ENCODE results near the gene SRRT.
A peak's percentile ranks its signal among the peaks of the same experiment; 100 is the strongest.

The SRRT gene

DNA sequence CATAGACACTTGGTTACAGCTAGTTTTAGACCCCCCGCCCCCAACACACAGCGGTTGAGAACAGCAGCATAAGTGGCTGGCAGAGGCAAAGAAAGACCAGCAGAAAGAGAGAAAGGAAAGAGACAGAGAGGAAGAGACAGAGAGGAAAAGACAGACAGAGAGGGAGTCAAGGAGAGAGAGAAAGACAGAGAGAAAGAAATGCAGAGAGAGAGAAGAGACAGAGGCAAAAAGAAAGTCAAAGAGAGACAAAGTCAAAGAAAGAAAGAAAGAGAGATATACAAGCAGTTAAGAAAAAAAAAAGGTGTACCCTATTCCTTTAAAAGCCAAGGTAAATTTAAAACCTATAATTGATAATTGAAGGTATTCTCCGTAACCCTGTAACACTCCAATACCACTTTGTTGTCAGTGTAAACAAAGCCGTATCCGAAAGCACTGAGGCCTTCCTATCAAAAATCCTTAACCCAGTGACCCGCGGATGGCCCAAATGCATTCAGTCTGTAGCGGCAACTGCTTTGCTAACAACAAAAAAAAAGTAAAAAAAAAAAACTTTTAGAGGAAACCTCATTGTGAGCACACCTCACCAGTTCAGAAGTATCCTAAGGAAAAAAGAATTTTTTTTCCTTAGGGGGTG, 34.3 kb upstream of the SRRT start:
- Histone ChIP-seq H3K4me2 (ENCODE audit: low read depth, low read length, poor library complexity, severe bottlenecking) (no peak overlapping the region), H3F3A (ENCODE audit: low read depth) (no peaks in the 10 kb centered on the region), H3K36me3 (ENCODE audit: insufficient read depth, low read length) (no peaks in the 10 kb centered on the region), H2AFZ (ENCODE audit: low read length) (no peak overlapping the region), H3K9me3 (ENCODE audit: insufficient read depth, low read depth, low read length) (no peaks in the 10 kb centered on the region), H3K9ac (ENCODE audit: low read depth, low read length, poor library complexity, severe bottlenecking) (no peak overlapping the region), H4K20me1 (ENCODE audit: insufficient read depth, low read length, poor library complexity, severe bottlenecking) (no peaks in the 10 kb centered on the region), H3K9me2 (replicated peaks; ENCODE audit: low read depth, low read length) (no peaks in the 10 kb centered on the region), H3K4me1 (ENCODE audit: insufficient read depth, low read length, poor library complexity, severe bottlenecking) (no peaks in the 10 kb centered on the region), H3K4me3 (ENCODE audit: low read length, poor library complexity, severe bottlenecking) (no peak overlapping the region), H3K79me2 (ENCODE audit: insufficient read depth, low read length) (no peaks in the 10 kb centered on the region), H3K27me3 (ENCODE audit: insufficient read depth, low read length, poor library complexity, severe bottlenecking) (no peaks in the 10 kb centered on the region)
- TF ChIP-seq EZH2phosphoT487 (IDR thresholded peaks at IDR 0.05; ENCODE audit: borderline replicate concordance) (no peak), CTCF (conservative IDR thresholded peaks at IDR 0.05; ENCODE audit: low read length) (no peak)

DNA sequence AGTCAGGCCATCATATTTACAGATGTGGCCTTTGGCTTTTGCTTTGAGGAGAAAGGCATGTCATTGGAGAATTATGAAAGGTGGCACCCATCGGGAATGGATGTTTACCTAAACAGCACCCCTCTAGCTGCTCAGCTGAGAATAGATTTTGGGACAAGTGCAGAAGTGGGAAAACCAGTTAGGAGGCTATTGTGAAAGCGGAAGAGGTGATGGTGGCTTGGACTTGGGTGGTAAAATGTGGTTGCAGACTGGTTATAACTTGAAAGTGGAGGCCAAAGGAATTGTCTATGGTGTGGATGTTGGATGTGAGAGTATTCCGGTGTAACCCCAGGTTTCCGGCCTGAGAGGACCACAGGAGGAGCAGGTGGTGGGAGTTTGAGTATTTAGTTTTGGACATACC, 27.5 kb upstream of the SRRT start:
- H2AFZ ChIP-seq (ENCODE audit: low read length) = no peak overlapping the region
- no peaks in the 10 kb centered on the region for H3K9me2 ChIP-seq (replicated peaks; ENCODE audit: low read depth, low read length)
- H3K4me3 ChIP-seq (ENCODE audit: low read length, poor library complexity, severe bottlenecking) = no peak overlapping the region
- no peaks in the 10 kb centered on the region for H4K20me1 ChIP-seq (ENCODE audit: insufficient read depth, low read length, poor library complexity, severe bottlenecking)
- no peaks in the 10 kb centered on the region for H3K9me3 ChIP-seq (ENCODE audit: insufficient read depth, low read depth, low read length)
- H3K79me2 ChIP-seq (ENCODE audit: insufficient read depth, low read length) = no peaks in the 10 kb centered on the region
- no peaks in the 10 kb centered on the region for H3K27me3 ChIP-seq (ENCODE audit: insufficient read depth, low read length, poor library complexity, severe bottlenecking)
- TF ChIP-seq EZH2phosphoT487 (IDR thresholded peaks at IDR 0.05; ENCODE audit: borderline replicate concordance) = no peak
- TF ChIP-seq CTCF (conservative IDR thresholded peaks at IDR 0.05; ENCODE audit: low read length) = no peak
- H3K9ac ChIP-seq (ENCODE audit: low read depth, low read length, poor library complexity, severe bottlenecking) = no peak overlapping the region
- H3K4me1 ChIP-seq (ENCODE audit: insufficient read depth, low read length, poor library complexity, severe bottlenecking) = peaks cover 3% of the 10 kb centered on the region
- no peaks in the 10 kb centered on the region for H3K36me3 ChIP-seq (ENCODE audit: insufficient read depth, low read length)
- H3F3A ChIP-seq (ENCODE audit: low read depth) = no peaks in the 10 kb centered on the region
- no peak overlapping the region for H3K4me2 ChIP-seq (ENCODE audit: low read depth, low read length, poor library complexity, severe bottlenecking)

GRCh38 chr7:100852048-100852872, 22.6 kb upstream of the SRRT start, which contains the start of gene SLC12A9:
SLC12A9 (plus strand) TSS chr7:100852713; CDS start chr7:100854198, 1,485 bp downstream.
- peak within 1 kb of the TSS; percentile 95 for H3K4me2 ChIP-seq (ENCODE audit: low read depth, low read length, poor library complexity, severe bottlenecking)
- H3K79me2 ChIP-seq (ENCODE audit: insufficient read depth, low read length) = peaks cover 11% of the 10 kb centered on the region; the same call in 1 of the 2 replicates
- no peaks in the 10 kb centered on the region for H4K20me1 ChIP-seq (ENCODE audit: insufficient read depth, low read length, poor library complexity, severe bottlenecking)
- H3K9ac ChIP-seq (ENCODE audit: low read depth, low read length, poor library complexity, severe bottlenecking) = peak within 1 kb of the TSS; percentile 81
- no peaks in the 10 kb centered on the region for H3F3A ChIP-seq (ENCODE audit: low read depth)
- H3K4me3 ChIP-seq (ENCODE audit: low read length, poor library complexity, severe bottlenecking) = peak within 1 kb of the TSS; percentile 96
- no peaks in the 10 kb centered on the region for H3K9me2 ChIP-seq (replicated peaks; ENCODE audit: low read depth, low read length)
- no peaks in the 10 kb centered on the region for H3K27me3 ChIP-seq (ENCODE audit: insufficient read depth, low read length, poor library complexity, severe bottlenecking)
- H3K36me3 ChIP-seq (ENCODE audit: insufficient read depth, low read length) = no peaks in the 10 kb centered on the region
- peak within 1 kb of the TSS; percentile 98 for H2AFZ ChIP-seq (ENCODE audit: low read length)
- no peaks in the 10 kb centered on the region for H3K9me3 ChIP-seq (ENCODE audit: insufficient read depth, low read depth, low read length)
- TF ChIP-seq EZH2phosphoT487 (IDR thresholded peaks at IDR 0.05; ENCODE audit: borderline replicate concordance) (no peak), CTCF (conservative IDR thresholded peaks at IDR 0.05; ENCODE audit: low read length) (peak; percentile 94)
- peaks cover 13% of the 10 kb centered on the region for H3K4me1 ChIP-seq (ENCODE audit: insufficient read depth, low read length, poor library complexity, severe bottlenecking)

Data from Loucy (cell line).